Measurements from ENCODE around the gene OR5K1.

The OR5K1 gene

DNA sequence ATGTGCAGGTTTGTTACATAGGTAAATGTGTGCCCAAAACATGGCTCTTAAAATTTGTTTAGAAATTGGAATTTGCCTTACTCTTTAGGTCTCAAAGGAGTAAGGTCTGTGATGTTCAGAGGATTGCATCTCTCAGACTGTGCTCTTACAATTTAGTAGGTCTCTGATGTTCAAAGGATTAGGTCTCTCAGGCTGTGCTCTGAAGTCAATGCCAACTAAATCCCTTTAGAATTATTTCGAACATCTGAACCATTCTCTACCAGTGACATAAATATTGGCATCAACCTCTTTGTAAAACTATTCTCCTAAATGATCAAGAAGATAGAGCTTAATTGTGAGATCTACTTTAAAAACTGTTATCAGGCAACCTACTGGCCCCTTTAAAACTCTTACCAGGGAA lies at the start of gene OR5K1:
Gene OR5K1 (plus strand): TSS at position 301 of the 400 bp plus-strand sequence. CDS start 6,376 bp downstream, outside the sequence.
- DNase-seq (ENCODE audit: low read depth in 1 of 2, low spot score in 1 of 2), result no peak

DNA sequence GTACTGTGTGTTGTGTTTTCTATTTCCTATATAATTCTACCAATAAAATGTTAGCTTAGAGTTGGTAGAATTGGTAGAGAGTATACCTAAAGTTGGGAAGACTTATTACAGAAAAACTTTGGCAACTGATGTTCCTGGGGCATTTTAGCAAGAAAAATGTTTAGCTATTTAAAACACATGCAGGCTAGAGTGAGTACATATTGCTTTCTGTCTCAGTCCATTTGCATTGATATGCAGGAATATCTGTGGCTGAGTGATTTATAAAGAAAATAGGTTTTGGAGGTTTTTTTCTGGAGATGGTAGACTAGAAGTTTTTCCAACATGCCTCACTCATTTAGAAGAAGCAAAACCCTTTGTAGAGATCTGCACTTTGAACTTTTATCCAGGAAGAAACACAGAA lies 30.4 kb upstream of the OR5K1 start:
- no peak for DNase-seq (ENCODE audit: low read depth in 1 of 2, low spot score in 1 of 2)

DNA sequence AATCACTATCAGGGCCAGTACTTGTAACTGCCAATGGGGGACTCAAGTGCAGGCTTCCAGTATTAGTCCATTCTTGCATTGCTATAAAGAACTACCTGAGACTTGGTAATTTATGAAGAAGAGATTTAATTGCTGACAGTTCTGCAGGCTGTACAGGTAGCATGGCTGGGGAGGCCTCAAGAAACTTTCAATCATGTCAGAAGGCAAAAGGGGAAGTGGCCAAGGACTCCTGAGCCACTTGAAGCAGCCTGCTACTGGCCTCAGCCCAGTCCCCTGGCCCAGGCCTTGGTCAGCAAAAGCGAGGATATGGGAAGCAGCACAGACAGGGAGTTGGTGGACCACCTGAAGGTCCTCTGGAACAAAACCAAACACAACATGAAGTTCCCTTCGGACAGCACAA lies 29.2 kb upstream of the OR5K1 start:
- DNase-seq (ENCODE audit: low read depth in 1 of 2, low spot score in 1 of 2), result no peak

DNA sequence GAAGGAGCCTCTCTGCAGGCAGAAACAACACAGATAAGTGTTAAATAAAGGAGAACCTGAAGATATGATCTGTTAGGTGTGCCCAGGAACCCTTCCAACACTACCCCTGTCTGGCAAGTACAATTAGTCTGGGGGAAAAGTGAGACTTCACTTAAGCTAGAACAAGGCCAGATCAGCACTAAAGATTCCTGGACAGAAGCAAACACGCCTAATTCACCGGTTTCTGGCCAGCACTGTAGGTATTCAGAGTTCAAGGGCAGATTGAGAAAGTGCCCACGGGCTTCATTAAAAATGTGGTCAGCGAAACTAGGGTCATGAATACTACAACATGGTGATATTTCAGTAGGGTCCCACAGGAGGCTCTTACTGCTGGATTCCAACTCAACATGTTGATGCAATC lies 28.6 kb upstream of the OR5K1 start:
- no peak for DNase-seq (ENCODE audit: low read depth in 1 of 2, low spot score in 1 of 2)

DNA sequence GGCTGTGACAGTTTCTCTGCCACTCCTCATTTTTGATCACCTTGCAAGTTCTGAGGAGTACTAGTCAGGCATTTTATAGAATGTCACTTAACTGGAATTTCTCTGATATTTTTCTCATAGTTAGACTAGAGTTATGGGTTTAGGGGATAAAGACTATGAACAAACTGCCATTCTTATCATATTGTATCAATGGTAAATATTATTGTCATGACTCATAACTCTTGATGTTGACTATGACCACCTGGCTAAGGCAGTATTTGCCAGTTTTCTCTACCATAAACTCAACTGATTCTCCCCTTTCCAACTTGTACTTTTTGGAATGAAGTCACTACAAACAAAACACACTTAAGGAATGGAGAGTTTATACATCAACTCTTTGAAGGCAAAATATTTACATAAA lies 22.7 kb upstream of the OR5K1 start:
- DNase-seq (ENCODE audit: low read depth in 1 of 2, low spot score in 1 of 2), result no peak

DNA sequence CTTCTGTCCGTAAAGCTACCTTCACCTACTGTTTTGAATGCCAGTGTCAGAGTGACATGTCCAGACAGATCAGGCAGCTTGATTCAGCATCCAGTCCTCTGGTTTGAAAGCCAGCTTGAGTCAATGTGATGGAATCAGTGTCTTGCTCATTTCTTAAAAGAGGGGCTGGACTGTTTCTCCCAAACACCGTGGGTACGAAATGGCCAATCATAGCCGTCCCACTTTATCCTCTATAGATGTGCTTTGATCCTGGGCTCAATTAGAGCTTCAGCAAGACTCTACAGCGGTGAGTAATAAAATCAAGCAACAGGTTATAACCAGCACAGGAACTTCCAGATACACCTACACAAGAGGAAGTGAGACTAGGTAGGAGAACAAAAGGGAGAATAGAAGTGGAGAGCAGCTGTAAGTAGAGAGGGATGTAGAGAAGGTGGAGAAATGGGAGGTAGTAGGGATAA lies 17.0 kb upstream of the OR5K1 start:
- no peak for DNase-seq (ENCODE audit: low read depth in 1 of 2, low spot score in 1 of 2)

DNA sequence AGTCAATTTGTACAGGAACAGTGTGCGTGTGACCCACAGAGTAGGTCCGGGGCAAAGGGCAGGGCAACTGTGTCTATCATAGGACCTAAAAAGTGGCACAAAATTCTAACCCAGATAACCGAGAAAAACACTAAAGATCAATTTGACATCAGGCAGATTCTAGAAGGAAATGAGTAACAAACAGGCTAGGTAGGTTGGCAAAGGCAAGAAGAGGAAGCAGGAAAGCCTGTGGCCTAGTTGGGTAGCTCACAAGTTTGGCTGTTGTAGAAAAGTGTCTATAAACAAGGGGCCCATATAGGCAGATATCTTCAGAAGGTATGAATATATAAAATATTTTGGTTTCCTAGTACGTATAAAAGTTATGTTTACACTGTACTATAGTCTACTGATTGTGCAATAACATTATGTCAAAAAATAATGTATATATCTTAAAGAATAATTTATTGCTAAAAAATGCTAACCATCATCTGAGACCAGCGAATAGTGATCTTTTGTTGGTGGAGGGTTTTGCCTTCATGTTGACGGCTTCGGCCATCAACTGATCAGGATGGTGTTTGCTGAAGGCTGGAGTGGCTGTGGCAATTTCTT lies 13.3 kb upstream of the OR5K1 start:
- no peak for DNase-seq (ENCODE audit: low read depth in 1 of 2, low spot score in 1 of 2)

DNA sequence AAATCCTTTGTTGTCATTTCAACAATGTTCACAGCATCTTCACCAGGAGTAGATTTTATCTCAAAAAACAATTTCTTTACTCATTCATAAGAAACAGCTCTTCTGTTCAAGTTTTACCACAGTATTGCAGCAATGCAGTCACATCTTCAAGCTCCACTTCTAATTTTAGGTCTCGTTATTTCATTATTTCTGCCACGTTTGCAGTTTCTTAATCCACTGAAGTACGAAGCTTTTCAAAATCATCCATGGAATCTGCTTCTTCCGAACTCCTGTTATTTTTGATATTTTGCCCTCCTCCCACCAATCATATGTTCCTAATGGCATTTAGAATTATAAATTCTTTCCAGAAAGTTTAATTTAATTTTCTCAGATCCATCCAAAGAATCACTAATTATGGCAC lies 12.6 kb upstream of the OR5K1 start:
- no peak for DNase-seq (ENCODE audit: low read depth in 1 of 2, low spot score in 1 of 2)

DNA sequence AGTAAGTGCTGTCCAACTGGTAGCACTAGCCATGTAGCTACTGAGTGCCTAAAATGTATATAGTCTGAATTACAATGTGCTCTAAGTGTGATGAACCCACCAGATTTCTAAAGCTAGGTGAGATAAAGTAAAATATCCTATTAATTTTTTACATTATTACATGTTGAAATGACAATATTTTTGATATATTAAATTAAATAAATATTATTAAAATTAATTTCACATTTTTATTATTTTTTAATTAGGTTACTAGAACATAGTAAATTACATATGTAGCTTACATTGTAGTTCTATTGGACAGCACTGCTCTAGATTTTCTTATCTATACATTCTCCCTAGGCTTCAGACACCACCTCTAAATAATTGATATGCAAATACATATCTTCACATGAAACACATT lies 9.2 kb upstream of the OR5K1 start:
- no peak for DNase-seq (ENCODE audit: low read depth in 1 of 2, low spot score in 1 of 2)

DNA sequence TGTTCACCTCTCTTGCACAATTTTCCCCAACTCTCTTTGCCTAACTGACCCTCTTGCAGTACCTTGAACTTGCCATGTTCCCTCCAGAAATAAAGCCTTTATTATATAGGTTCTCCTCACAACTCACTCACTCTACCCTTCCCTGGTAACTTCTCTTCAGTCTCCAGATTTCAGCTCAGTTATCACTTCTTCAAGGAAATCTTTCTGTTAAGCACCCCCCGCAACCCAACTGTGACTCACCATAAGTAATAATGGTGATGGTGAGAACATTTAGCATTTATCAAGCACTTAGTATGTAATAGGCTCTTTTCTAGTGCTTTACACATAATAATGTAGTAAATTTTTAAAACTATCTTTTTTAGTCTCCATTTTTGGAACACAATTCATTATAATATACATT lies 8.1 kb upstream of the OR5K1 start:
- DNase-seq (ENCODE audit: low read depth in 1 of 2, low spot score in 1 of 2), result no peak

DNA sequence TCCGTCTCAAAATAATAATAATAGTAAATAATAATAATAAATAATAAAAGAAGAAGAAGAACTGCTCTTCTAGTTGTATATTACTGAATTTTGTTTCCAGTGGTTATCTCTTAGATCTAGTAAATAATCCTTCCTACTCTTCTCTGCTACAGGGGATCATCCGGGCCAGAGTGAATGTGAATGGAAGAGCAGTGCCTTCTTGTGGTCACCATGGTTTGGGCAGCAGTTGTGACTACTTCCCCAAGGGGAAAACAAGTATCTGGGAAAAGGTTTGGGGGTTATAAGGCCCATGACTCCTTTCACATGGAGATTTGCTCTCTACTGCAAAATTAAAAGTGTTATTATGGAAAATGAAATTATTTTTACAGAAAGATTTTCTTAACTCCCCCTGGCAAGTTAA lies 5.5 kb upstream of the OR5K1 start:
- DNase-seq (ENCODE audit: low read depth in 1 of 2, low spot score in 1 of 2), result no peak

DNA sequence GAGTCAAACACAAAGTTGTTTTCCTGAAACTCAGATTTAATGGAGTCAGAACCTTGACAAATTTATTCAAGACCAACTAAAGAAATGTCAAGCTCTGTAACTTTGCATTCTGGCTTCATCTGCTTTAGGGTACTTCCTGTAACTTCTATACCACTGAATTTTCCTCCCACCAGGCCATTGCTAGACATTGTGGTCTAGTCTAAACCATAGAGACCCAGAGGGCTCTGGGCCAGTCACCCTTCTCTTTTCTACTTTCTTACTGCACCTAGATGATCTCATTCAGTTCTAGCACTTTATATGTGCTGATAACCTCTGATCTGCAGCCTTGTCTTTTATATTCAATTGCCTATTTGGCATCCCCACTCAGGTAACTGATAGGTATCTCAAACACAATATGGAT lies 2.8 kb upstream of the OR5K1 start:
- DNase-seq (ENCODE audit: low read depth in 1 of 2, low spot score in 1 of 2), result no peak

DNA sequence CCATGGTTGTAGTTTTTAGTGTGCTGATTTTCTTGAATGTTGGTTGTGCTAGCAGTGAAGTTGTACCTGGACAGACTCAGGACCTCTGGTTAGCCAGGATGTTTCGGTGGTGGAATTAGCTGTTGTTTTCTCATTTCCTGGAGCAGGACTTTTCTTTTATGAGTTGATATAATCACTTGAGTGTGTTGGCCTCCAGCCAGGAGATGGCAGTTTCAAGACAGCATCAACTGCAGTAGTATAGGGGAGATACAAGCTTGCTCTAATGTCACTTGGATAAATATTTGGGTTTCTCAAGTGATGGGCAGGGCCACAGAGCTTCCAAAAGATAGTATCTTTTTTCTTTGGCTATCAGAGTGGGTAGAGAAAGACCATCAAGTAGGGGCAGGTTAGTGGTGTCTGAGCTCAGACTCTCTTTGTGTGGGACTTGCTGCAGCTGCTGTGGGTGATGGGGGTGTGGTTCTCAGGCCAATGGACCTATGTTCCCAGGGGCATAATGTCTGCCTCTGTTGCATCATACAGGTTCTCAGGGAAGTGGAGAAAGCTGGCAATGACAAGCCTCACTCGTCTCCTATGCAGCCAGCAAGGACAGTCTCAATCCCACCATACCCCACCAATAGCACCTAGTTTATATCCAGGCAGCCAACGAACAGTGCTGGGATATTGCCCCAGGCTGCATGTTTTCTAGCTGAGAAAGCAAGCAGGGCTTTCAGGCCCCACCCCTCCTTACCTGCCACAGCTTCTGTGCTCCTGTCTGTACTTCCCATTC lies 19.9 kb downstream of the OR5K1 start:
- no peak for DNase-seq (ENCODE audit: low read depth in 1 of 2, low spot score in 1 of 2)

DNA sequence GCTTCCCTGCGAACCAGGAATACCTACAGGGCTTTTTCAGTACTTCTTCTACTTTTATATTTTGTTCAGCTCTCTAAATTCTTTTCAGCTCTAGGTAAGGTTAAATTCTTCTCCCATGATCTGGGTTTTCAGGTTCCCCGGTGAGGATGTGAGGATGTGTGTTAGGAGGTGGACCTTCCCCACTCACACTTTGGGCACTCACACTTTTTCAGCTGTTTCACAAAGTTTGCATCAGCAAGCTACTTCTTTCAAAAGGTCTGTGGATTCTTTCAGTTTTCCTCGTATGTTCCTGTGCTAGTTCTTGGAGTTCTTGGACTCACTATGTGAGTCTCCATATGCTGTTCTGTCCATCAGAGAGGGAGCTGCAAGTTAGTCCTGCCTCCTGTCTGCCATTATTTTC lies 20.6 kb downstream of the OR5K1 start:
- DNase-seq (ENCODE audit: low read depth in 1 of 2, low spot score in 1 of 2), result no peak

DNA sequence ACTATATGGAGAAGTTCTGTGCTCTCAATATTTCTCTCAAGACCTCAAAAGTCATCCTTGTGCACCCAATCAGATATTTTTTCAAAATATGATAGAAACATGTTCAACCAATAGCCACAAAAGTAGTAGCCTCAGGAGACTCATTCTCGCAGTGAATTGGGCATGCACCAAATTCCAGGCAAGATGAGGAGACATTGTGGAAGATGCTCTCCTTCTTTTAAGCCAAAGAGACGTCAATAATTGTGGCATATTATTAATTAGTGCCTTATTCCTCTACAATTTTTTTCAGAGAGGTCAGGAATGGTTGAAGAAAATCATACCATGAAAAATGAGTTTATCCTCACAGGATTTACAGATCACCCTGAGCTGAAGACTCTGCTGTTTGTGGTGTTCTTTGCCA lies 34.4 kb downstream of the OR5K1 start, which contains the start of gene OR5K2:
Gene OR5K2 (plus strand): TSS at position 301 of the 400 bp plus-strand sequence. CDS start 0 bp downstream, at position 301.
- DNase-seq (ENCODE audit: low read depth in 1 of 2, low spot score in 1 of 2), result no peak

DNA sequence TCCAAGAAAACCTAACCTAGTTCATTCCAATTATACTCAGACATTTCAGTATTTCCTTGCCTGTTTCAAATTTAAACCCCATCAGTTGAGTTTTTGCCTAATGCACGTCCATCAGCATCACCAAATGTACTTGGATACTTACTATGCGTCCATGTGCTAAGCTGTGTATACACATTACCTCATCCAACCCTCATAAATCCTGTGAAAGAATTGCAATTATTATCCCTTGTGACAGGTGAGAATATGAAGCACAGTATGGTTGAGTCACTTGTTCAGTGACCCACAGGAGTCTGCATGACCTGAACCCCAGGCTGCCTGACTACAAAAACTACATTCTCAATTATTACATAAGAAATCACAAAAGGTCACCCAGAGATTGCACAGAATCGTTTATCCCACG lies 37.0 kb downstream of the OR5K1 start:
- no peak for DNase-seq (ENCODE audit: low read depth in 1 of 2, low spot score in 1 of 2)

DNA sequence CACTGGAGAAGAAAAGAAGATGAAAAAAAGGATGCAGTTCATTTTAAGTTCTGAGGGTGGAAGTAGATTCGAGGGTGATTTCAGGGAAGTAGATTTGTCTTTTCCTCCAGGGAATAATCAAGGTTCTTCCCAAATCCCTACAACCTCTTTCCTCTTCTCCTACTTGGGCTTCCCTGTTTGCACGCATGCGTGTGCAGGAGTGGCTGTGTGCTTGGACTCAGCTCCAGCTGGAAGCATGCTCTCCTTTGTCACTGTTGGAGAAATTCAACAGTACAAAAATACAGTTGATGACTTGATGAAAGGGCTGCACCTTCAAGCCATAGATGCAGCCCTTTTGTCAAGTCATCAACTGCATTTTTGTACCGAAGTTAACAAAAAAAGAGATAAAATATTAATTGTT lies 38.3 kb downstream of the OR5K1 start:
- DNase-seq (ENCODE audit: low read depth in 1 of 2, low spot score in 1 of 2), result no peak

DNA sequence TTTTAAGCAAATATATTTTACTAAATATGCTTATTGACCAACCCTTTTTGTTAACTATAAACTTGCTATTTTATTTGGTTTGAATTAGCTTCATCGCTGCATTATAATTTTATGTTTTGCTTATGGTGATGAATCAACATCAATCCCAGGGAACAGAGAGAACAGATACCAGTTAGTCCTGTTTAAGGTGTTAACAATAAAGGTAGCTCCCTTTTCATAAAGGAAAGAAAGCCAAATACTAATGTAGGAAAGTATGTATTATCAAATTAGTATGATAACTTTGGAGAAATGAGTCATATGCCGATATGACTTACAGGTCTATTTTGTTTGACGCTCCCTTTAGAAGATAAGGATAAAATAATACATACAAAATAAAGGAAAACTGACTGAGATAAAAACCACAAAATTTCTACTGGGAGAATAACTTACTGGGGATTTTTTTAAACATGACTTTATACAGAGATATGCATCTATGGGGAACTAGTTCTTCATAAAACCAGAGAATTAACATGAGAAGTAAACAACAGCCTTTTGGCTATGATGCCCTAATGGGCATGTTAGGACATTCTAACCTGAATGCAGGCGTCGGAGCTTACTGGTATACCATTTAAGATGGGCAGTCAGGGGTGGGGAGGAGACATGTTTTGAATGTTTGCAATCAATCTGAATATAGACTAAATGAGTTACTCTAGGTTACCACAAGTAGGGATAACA lies 39.0 kb downstream of the OR5K1 start:
- DNase-seq (ENCODE audit: low read depth in 1 of 2, low spot score in 1 of 2), result no peak

DNA sequence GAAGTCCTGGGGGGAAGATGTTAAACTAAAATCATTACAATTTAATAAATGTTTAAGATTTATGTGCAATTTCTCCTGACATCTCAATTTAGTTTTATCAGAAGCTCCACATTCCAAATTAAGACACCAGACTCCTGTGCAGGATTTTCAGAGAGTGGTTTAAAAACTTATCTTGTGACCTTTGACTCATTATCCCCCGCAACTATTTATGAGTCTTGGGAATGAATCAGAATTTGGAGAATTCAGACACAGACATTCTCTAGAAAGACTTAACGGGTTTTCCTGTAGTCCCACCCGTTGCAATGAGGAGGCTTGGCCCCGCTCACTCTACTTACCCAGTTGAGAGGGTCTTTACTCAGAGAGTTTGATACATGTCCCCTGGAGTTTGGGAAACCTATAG lies 41.5 kb downstream of the OR5K1 start:
- no peak for DNase-seq (ENCODE audit: low read depth in 1 of 2, low spot score in 1 of 2)

DNA sequence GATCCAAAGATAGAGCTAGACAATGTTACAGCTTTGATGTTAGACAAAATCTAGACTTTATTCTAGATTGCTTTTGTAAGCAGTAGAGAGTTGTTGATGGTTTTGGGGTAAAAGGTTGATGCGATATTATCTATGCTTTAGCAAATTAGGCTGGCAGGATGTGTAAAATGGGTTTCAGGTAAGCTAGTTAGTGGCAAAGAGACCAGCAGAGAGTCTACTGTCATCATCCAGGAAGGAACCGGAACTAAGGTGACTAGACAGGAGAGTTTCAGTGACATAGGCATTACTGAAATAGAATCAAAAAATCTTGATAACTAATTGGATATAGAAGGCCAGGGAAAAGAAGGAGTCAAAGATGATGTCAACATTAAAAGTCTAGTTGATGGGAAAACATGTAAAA lies 45.6 kb downstream of the OR5K1 start:
- no peak for DNase-seq (ENCODE audit: low read depth in 1 of 2, low spot score in 1 of 2)

DNA sequence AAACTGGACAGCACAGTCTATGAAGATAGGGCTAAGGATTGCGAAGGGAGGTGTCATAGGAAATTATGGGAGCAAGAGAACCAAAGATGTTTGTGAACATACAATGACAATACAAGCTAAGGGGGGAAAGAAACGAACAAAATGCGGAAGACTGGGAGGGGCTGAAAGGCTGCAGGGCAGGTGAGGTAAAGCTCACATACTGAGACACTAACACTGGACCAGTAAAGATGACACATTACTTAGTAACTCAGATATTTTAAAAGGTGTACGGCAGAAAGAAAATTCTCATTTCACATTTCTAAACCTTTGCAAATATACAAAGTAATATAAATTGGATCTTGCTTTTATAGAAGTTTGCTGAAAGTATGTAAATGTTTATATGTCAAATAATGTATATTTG lies 49.6 kb downstream of the OR5K1 start:
- no peak for DNase-seq (ENCODE audit: low read depth in 1 of 2, low spot score in 1 of 2)

DNA sequence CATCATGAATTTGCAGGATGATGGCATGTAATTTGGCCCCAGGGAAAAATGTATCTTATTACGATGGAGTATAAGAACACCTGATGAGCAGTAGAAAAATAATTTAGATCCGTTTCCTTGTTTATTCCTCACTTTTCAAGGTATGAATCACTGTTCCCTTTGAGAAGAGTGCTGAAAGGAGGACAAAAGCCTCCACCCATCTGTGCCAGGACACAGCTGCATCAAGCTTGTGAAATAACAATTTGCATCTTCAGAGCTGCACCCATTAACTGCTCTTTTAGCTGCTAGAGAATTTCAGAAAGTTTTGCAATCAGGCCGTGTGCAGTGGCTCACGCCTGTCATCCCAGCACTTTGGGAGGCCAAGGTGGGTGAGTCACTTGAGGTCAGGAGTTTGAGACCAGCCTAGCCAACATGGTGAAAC lies 50.1 kb downstream of the OR5K1 start:
- DNase-seq (ENCODE audit: low read depth in 1 of 2, low spot score in 1 of 2), result no peak

All from activated CD4-positive, alpha-beta T cell treated with anti-CD3 and anti-CD28 coated beads, Interleukin-2, amount 50 U/mL, for 24 hours (primary cell).